ENCODE data around the gene TRIM72. TPM values are rescaled to one million over a fixed set of nuclear protein-coding genes. Genes with fewer than 3 reads are reported as not detected.

The TRIM72 gene
- total and polyA plus RNA-seq, 11 donors: 0.32 to 3.4 (median 1.4) TPM

- Histone ChIP-seq H3K27me3 (peaks cover 4 to 35% (median 16%) of the 10 kb centered on the region in 9 donors), H3K36me3 (no peaks in the 10 kb centered on the region), H3K4me3 (no peak overlapping the region), H3K4me1 (peaks cover 3 to 7% (median 5%) of the 10 kb centered on the region in 12 donors), H3K27ac (no peak overlapping the region), H3K9me3 (no peaks in the 10 kb centered on the region)
- ATAC-seq (no peak), DNase-seq (no peak)
- TF ChIP-seq CTCF (IDR thresholded peaks at IDR 0.05) (no peak), POLR2A (IDR thresholded peaks at IDR 0.05) (no peak)
- 74 to 83% (median 77%) methylated on average over 12 of the region's 12 CpGs for WGBS, 4 donors
- intact Hi-C loops (cut with DNase I): no loop called here
Measured at GRCh38 chr16:31221357-31222160, 7.6 kb downstream of the TRIM72 start.

DNA sequence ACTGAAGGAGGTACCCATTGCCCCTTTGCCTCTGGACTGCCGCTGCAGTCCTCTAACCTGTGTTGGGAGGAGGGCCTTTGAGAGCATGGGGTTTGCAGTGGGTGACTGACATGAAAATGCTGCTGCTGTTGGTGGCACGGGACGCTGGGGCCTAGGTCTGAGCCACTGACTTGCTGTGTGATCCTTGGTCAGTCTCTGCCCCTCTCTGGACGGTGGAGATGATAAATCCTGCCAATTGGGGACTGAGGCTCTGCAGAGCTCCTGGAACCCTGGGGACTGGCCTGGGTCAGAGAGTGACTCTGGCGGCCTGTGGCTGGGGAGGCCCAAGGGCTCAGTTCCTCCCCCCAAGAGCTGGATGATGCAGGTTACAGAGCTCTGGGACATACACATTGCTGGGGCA lies 9.1 kb downstream of the TRIM72 start:
- no peaks in the 10 kb centered on the region for H3K4me1 ChIP-seq
- DNase-seq: no peak
- ATAC-seq: no peak
- H3K36me3 ChIP-seq: no peaks in the 10 kb centered on the region
- WGBS, 4 donors: 92 to 100% (median 94%) methylated on average over 4 to 5 of the region's 5 CpGs
- H3K9me3 ChIP-seq: no peaks in the 10 kb centered on the region
- intact Hi-C loops (cut with DNase I): no loop called here
- H3K4me3 ChIP-seq: no peak overlapping the region
- H3K27ac ChIP-seq: no peak overlapping the region
- no peak for TF ChIP-seq POLR2A (IDR thresholded peaks at IDR 0.05)
- no peak for TF ChIP-seq CTCF (IDR thresholded peaks at IDR 0.05)
- H3K27me3 ChIP-seq: peaks cover 0 to 20% (median 5%) of the 10 kb centered on the region in 9 donors

- no peaks in the 10 kb centered on the region for H3K36me3 ChIP-seq
- peaks cover 0 to 12% (median 2%) of the 10 kb centered on the region in 12 donors for H3K4me1 ChIP-seq
- H3K27ac ChIP-seq: no peak overlapping the region
- H3K27me3 ChIP-seq: peaks cover 0 to 8% (median 0%) of the 10 kb centered on the region in 9 donors
- no peak overlapping the region for H3K4me3 ChIP-seq
- no peaks in the 10 kb centered on the region for H3K9me3 ChIP-seq
- WGBS, 4 donors: 72 to 88% (median 76%) methylated on average over 58 to 80 of the region's 80 CpGs
- no peak for TF ChIP-seq POLR2A (IDR thresholded peaks at IDR 0.05)
- TF ChIP-seq CTCF (IDR thresholded peaks at IDR 0.05): no peak
- DNase-seq (no peak), ATAC-seq (no peak)
- intact Hi-C loops (cut with DNase I): no loop called here
Measured at GRCh38 chr16:31224092-31224955, 10.4 kb downstream of the TRIM72 start.

DNA sequence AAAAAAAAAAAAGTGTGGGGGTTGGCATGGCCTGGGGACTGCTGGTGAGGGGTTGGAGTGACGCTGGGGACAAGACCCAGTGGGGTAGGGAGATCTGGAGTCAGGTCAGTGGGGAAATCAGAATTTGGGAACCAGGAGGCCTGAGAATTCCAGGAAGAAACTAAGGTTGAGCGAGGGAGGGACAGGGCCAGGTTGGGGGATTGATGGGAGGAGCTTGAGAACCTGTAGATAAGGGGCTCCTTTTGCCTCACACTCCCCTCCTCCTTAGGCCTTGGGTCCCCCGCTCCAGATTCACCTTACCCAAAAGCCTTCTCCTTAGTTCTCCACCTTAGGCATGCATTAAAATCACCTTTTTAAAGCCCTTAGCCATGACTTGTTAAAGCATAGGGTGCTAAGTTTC lies 11.3 kb downstream of the TRIM72 start:
- H3K27ac ChIP-seq: no peak overlapping the region
- no peaks in the 10 kb centered on the region for H3K36me3 ChIP-seq
- intact Hi-C loops (cut with DNase I): no loop called here
- no peaks in the 10 kb centered on the region for H3K9me3 ChIP-seq
- no peak overlapping the region for H3K4me3 ChIP-seq
- DNase-seq (no peak), ATAC-seq (no peak)
- 95 to 97% (median 96%) methylated on average over 3 of the region's 3 CpGs for WGBS, 4 donors
- no peaks in the 10 kb centered on the region for H3K27me3 ChIP-seq
- H3K4me1 ChIP-seq: peaks cover 0 to 17% (median 5%) of the 10 kb centered on the region in 12 donors
- no peak for TF ChIP-seq CTCF (IDR thresholded peaks at IDR 0.05)
- TF ChIP-seq POLR2A (IDR thresholded peaks at IDR 0.05): no peak
